RWPE1 (cell line): ENCODE results near the gene ADCY1.

ENCODE experiments used
- CTCF ChIA-PET: fragments of 350-600 bp; sonication (Branson Sonifier 250); formaldehyde crosslinking; extraction: SDS; loops from one replicate; lab custom pipeline; 2021; lab: Yijun Ruan, JAX
- POLR2A ChIA-PET: fragments of 400-600 bp; formaldehyde crosslinking; extraction: SDS; loops from one replicate; lab custom pipeline; 2020; ENCODE audit warnings: antibody characterized with exemption; ENCODE audit not compliant: low non-redundant PET; lab: Yijun Ruan, JAX
- DNase-seq: peaks from one replicate; pipeline ENCODE4 v3.0.0; 2012; ENCODE audit warnings: low spot score
- H3K27ac ChIP-seq: fragments of 450-650 bp; 2 replicates; pipeline ENCODE4 v1.5.1; 2017
- CTCF ChIP-seq: fragments of 450-650 bp; conservative IDR thresholded peaks from 2 replicates; pipeline ENCODE4 v1.5.1; 2017; ENCODE audit warnings: low read depth, mild to moderate bottlenecking

ADCY1 gene

GRCh38 chr7:45695249-45695995 lies 121.3 kb downstream of the ADCY1 start:
- no peak for TF ChIP-seq CTCF
- no peak overlapping the region for H3K27ac ChIP-seq
- ChIA-PET POLR2A (no interaction called here), CTCF (interaction anchor here (0.7 kb wide), 1 partner anchor 32 kb away, joined by 3 read pairs; no protein-coding TSS in a partner anchor)
- DNase-seq: no peak

GRCh38 chr7:45696476-45696875 lies 122.3 kb downstream of the ADCY1 start:
- POLR2A ChIA-PET: no interaction called here
- H3K27ac ChIP-seq: no peak overlapping the region
- CTCF ChIA-PET: interaction anchor here (0.6 to 0.7 kb wide), 2 partner anchors 33 to 159 kb away, joined by 3 read pairs; no protein-coding TSS in a partner anchor
- TF ChIP-seq CTCF: no peak
- DNase-seq: no peak

GRCh38 chr7:45697576-45698136 lies 123.5 kb downstream of the ADCY1 start:
- ChIA-PET POLR2A (no interaction called here), CTCF (no interaction called here)
- H3K27ac ChIP-seq: no peak overlapping the region
- TF ChIP-seq CTCF: no peak
- DNase-seq: no peak

- ChIA-PET POLR2A (no interaction called here), CTCF (interaction anchor here (0.6 kb wide), 2 partner anchors 503 to 1977 kb away, joined by 3 to 4 read pairs; no protein-coding TSS in a partner anchor)
- no peak for DNase-seq
- TF ChIP-seq CTCF: no peak
- H3K27ac ChIP-seq: no peak overlapping the region
Observed at GRCh38 chr7:45698303-45699014, 124.3 kb downstream of the ADCY1 start.

GRCh38 chr7:45699015-45699309 lies 124.8 kb downstream of the ADCY1 start:
- no peak for DNase-seq
- CTCF ChIA-PET: interaction anchor here (0.6 kb wide), 1 partner anchor 503 kb away, joined by 4 read pairs; no protein-coding TSS in a partner anchor
- no peak for TF ChIP-seq CTCF
- H3K27ac ChIP-seq: no peak overlapping the region
- POLR2A ChIA-PET: no interaction called here

- ChIA-PET POLR2A (no interaction called here), CTCF (no interaction called here)
- TF ChIP-seq CTCF: no peak
- no peak for DNase-seq
- H3K27ac ChIP-seq: no peak overlapping the region
Observed at GRCh38 chr7:45699726-45700390, 125.7 kb downstream of the ADCY1 start.
